Activated T-helper 2 cell treated with anti-CD3 and anti-CD28 coated beads, Interferon-gamma antibody, Interleukin-2, Interleukin-4, amounts not matched to agents 10 μg/mL and 5 μg/mL and 100 μg/mL, durations not matched to agents 14 hours and 24 hours and 36 hours (primary cell): ENCODE data around the gene HORMAD2. TPM values are rescaled to one million over a fixed set of nuclear protein-coding genes. Genes with fewer than 3 reads are reported as not detected.

Source experiments
- DNase-seq: peaks from one replicate; pipeline ENCODE4 v3.0.0; 2021; ENCODE audit warnings: low spot score
- H3K27ac Mint-ChIP-seq: one replicate; pipeline ENCODE4 v1.8.0; 2021; ENCODE audit warnings: mixed read lengths
- H3K27me3 Mint-ChIP-seq: one replicate; pipeline ENCODE4 v1.8.0; 2021; ENCODE audit warnings: low read depth, mixed read lengths
- H3K36me3 Mint-ChIP-seq: one replicate; pipeline ENCODE4 v1.8.0; 2021; ENCODE audit warnings: low read depth, mixed read lengths
- H3K4me1 Mint-ChIP-seq: one replicate; pipeline ENCODE4 v1.8.0; 2021; ENCODE audit warnings: low read depth, mixed read lengths
- H3K4me3 Mint-ChIP-seq: one replicate; pipeline ENCODE4 v1.8.0; 2021; ENCODE audit warnings: low read depth, mild to moderate bottlenecking, moderate library complexity, mixed read lengths
- H3K9me3 Mint-ChIP-seq: one replicate; pipeline ENCODE4 v1.8.0; 2021; ENCODE audit warnings: mixed read lengths
- intact Hi-C: fragments of 100-400 bp; cut with micrococcal nuclease; formaldehyde crosslinking; loops from one replicate; pipeline ENCODE4 v1.15.1; 2023
- total RNA-seq: library from RNA; stranded (reverse); gene quantifications from 2 replicates; pipeline ENCODE4 v1.2.3, GENCODE V29; 2022

Gene HORMAD2
- total RNA-seq, 1 donor from 2014 or later, result 0.48 TPM

GRCh38 chr22:30183271-30183670 is 103.0 kb downstream of the HORMAD2 start:
- intact Hi-C loops, result no loop called here
- peaks cover 85% of the 10 kb centered on the region for H3K4me1 Mint-ChIP-seq
- peak overlapping the region; percentile 58 for H3K4me3 Mint-ChIP-seq
- peaks cover 7% of the 10 kb centered on the region for H3K36me3 Mint-ChIP-seq
- no peak for DNase-seq
- H3K27me3 Mint-ChIP-seq, result no peaks in the 10 kb centered on the region
- peak overlapping the region; percentile 98 for H3K27ac Mint-ChIP-seq
- no peaks in the 10 kb centered on the region for H3K9me3 Mint-ChIP-seq

- Mint-ChIP-seq H3K4me3 (peak overlapping the region; percentile 58), H3K4me1 (peaks cover 84% of the 10 kb centered on the region), H3K36me3 (peaks cover 10% of the 10 kb centered on the region), H3K9me3 (no peaks in the 10 kb centered on the region), H3K27me3 (no peaks in the 10 kb centered on the region), H3K27ac (peak overlapping the region; percentile 98)
- intact Hi-C loops, result loop anchor here (1.0 to 2.0 kb wide), 3 partner anchors 15 to 79 kb away; no protein-coding TSS in a partner anchor
- peak; percentile 37 for DNase-seq
These were observed 103.6 kb downstream of the HORMAD2 start for GRCh38 chr22:30183861-30184278.

GRCh38 chr22:30185129-30185528 is 104.9 kb downstream of the HORMAD2 start:
- intact Hi-C loops, result loop anchor here (2.0 kb wide), 2 partner anchors 16 to 80 kb away; no protein-coding TSS in a partner anchor
- no peaks in the 10 kb centered on the region for H3K9me3 Mint-ChIP-seq
- H3K4me3 Mint-ChIP-seq, result peak overlapping the region; percentile 40
- DNase-seq, result no peak
- no peaks in the 10 kb centered on the region for H3K27me3 Mint-ChIP-seq
- H3K4me1 Mint-ChIP-seq, result peaks cover 85% of the 10 kb centered on the region
- H3K36me3 Mint-ChIP-seq, result peaks cover 10% of the 10 kb centered on the region
- peak overlapping the region; percentile 98 for H3K27ac Mint-ChIP-seq

- Mint-ChIP-seq H3K4me3 (peak overlapping the region; percentile 40), H3K36me3 (peaks cover 10% of the 10 kb centered on the region), H3K4me1 (peaks cover 86% of the 10 kb centered on the region), H3K27me3 (no peaks in the 10 kb centered on the region), H3K27ac (peak overlapping the region; percentile 98), H3K9me3 (no peaks in the 10 kb centered on the region)
- intact Hi-C loops, result loop anchor here (2.0 kb wide), 2 partner anchors 17 to 81 kb away; no protein-coding TSS in a partner anchor
- no peak for DNase-seq
These were observed 105.3 kb downstream of the HORMAD2 start for GRCh38 chr22:30185549-30185948.

GRCh38 chr22:30186041-30186440 is 105.8 kb downstream of the HORMAD2 start:
- peak overlapping the region; percentile 35 for H3K4me3 Mint-ChIP-seq
- DNase-seq, result no peak
- peaks cover 88% of the 10 kb centered on the region for H3K4me1 Mint-ChIP-seq
- no peaks in the 10 kb centered on the region for H3K27me3 Mint-ChIP-seq
- intact Hi-C loops, result no loop called here
- peaks cover 15% of the 10 kb centered on the region for H3K36me3 Mint-ChIP-seq
- peak overlapping the region; percentile 96 for H3K27ac Mint-ChIP-seq
- H3K9me3 Mint-ChIP-seq, result no peaks in the 10 kb centered on the region

GRCh38 chr22:30186510-30186909 is 106.2 kb downstream of the HORMAD2 start:
- Mint-ChIP-seq H3K36me3 (peaks cover 18% of the 10 kb centered on the region), H3K27me3 (no peaks in the 10 kb centered on the region), H3K4me3 (peak overlapping the region; percentile 35), H3K4me1 (peaks cover 88% of the 10 kb centered on the region), H3K27ac (peak overlapping the region; percentile 96), H3K9me3 (no peaks in the 10 kb centered on the region)
- intact Hi-C loops, result no loop called here
- DNase-seq, result no peak

GRCh38 chr22:30187094-30187493 is 106.8 kb downstream of the HORMAD2 start:
- intact Hi-C loops, result no loop called here
- peaks cover 86% of the 10 kb centered on the region for H3K4me1 Mint-ChIP-seq
- H3K27ac Mint-ChIP-seq, result peak overlapping the region; percentile 96

GRCh38 chr22:30187529-30188407 is 107.5 kb downstream of the HORMAD2 start:
- Mint-ChIP-seq H3K4me3 (no peak overlapping the region), H3K27ac (peak overlapping the region; percentile 87), H3K4me1 (peaks cover 88% of the 10 kb centered on the region), H3K9me3 (peaks cover 9% of the 10 kb centered on the region), H3K36me3 (peaks cover 28% of the 10 kb centered on the region), H3K27me3 (no peaks in the 10 kb centered on the region)
- intact Hi-C loops, result no loop called here
- no peak for DNase-seq

More at GRCh38 chr22:30187094-30187493, 106.8 kb downstream of the HORMAD2 start:
- peaks cover 2% of the 10 kb centered on the region for H3K9me3 Mint-ChIP-seq
- H3K36me3 Mint-ChIP-seq, result peaks cover 21% of the 10 kb centered on the region
- no peak overlapping the region for H3K4me3 Mint-ChIP-seq
- DNase-seq, result no peak
- H3K27me3 Mint-ChIP-seq, result no peaks in the 10 kb centered on the region

GRCh38 chr22:30188911-30189310 is 108.6 kb downstream of the HORMAD2 start:
- Mint-ChIP-seq H3K36me3 (peaks cover 35% of the 10 kb centered on the region), H3K4me3 (no peak overlapping the region), H3K4me1 (peaks cover 86% of the 10 kb centered on the region), H3K27me3 (no peaks in the 10 kb centered on the region), H3K27ac (peak overlapping the region; percentile 79), H3K9me3 (peaks cover 11% of the 10 kb centered on the region)
- DNase-seq, result no peak
- intact Hi-C loops, result no loop called here

- Mint-ChIP-seq H3K27me3 (no peaks in the 10 kb centered on the region), H3K4me1 (peaks cover 84% of the 10 kb centered on the region), H3K27ac (peak overlapping the region; percentile 88), H3K4me3 (no peak overlapping the region), H3K9me3 (peaks cover 16% of the 10 kb centered on the region), H3K36me3 (peaks cover 46% of the 10 kb centered on the region)
- no peak for DNase-seq
- intact Hi-C loops, result no loop called here
These were observed 110.3 kb downstream of the HORMAD2 start for GRCh38 chr22:30190574-30190973.

GRCh38 chr22:30191040-30191701 is 110.9 kb downstream of the HORMAD2 start:
- intact Hi-C loops, result no loop called here
- DNase-seq, result no peak
- H3K27ac Mint-ChIP-seq, result peak overlapping the region; percentile 88
- H3K27me3 Mint-ChIP-seq, result no peaks in the 10 kb centered on the region
- H3K4me3 Mint-ChIP-seq, result no peak overlapping the region
- peaks cover 87% of the 10 kb centered on the region for H3K4me1 Mint-ChIP-seq
- H3K36me3 Mint-ChIP-seq, result peaks cover 51% of the 10 kb centered on the region
- H3K9me3 Mint-ChIP-seq, result peaks cover 16% of the 10 kb centered on the region

- DNase-seq, result no peak
- peaks cover 16% of the 10 kb centered on the region for H3K9me3 Mint-ChIP-seq
- intact Hi-C loops, result no loop called here
- H3K27me3 Mint-ChIP-seq, result no peaks in the 10 kb centered on the region
- H3K36me3 Mint-ChIP-seq, result peaks cover 46% of the 10 kb centered on the region
- peaks cover 88% of the 10 kb centered on the region for H3K4me1 Mint-ChIP-seq
- H3K4me3 Mint-ChIP-seq, result peak overlapping the region; percentile 35
- H3K27ac Mint-ChIP-seq, result peak overlapping the region; percentile 90
These were observed 112.2 kb downstream of the HORMAD2 start for GRCh38 chr22:30192427-30192826.
